Suprapubic skin (tissue), 4 donors: Measurements from ENCODE around the gene C20orf141. TPM values are rescaled to one million over a fixed set of nuclear protein-coding genes. Genes with fewer than 3 reads are reported as not detected.

ENCODE experiments used
- DNase-seq, 2 donors: peaks; one replicate each; pipeline ENCODE4 v3.0.0-alpha.2; 2019; ENCODE audit warnings: low spot score in 2 of 2
- H3K27ac ChIP-seq: fragments of 200-600 bp; sonication (generic); one replicate; pipeline ENCODE4 v1.5.1; 2019
- H3K27me3 ChIP-seq: fragments of 200-600 bp; sonication (generic); one replicate; pipeline ENCODE4 v1.5.1; 2019
- H3K36me3 ChIP-seq: fragments of 200-600 bp; sonication (generic); one replicate; pipeline ENCODE4 v1.5.1; 2019
- H3K4me1 ChIP-seq: fragments of 200-600 bp; sonication (generic); one replicate; pipeline ENCODE4 v1.5.1; 2019
- H3K4me3 ChIP-seq: fragments of 200-600 bp; sonication (generic); one replicate; pipeline ENCODE4 v1.5.1; 2019; ENCODE audit warnings: mild to moderate bottlenecking
- H3K9me3 ChIP-seq: fragments of 200-600 bp; sonication (generic); one replicate; pipeline ENCODE4 v1.5.1; 2019
- CTCF ChIP-seq, 2 donors: fragments of 200-600 bp in 1 of 2; fragments of 450-650 bp in 1 of 2; sonication (generic) in 1 of 2; IDR thresholded peaks; one replicate each; pipeline ENCODE4 v1.5.1; 2016 to 2019; ENCODE audit warnings: antibody characterized with exemption in 2 of 2, mild to moderate bottlenecking in 1 of 2, moderate library complexity in 1 of 2
- EP300 ChIP-seq: sonication (generic); formaldehyde crosslinking; IDR thresholded peaks from one replicate; pipeline ENCODE4 v1.6.1; 2017; ENCODE audit warnings: antibody characterized with exemption
- POLR2A ChIP-seq, 2 donors: fragments of 450-650 bp; IDR thresholded peaks; one replicate each; pipeline ENCODE4 v1.6.1; 2017; ENCODE audit warnings: antibody characterized with exemption in 2 of 2, mild to moderate bottlenecking in 2 of 2, moderate library complexity in 2 of 2
- POLR2AphosphoS5 ChIP-seq, 3 donors: sonication (generic); formaldehyde crosslinking; IDR thresholded peaks; one replicate each; pipeline ENCODE4 v1.6.1; 2017; ENCODE audit warnings: antibody characterized with exemption in 3 of 3
- WGBS: methylation state at CpG from one replicate; pipeline ENCODE4 v1.1.5; 2018; 5-methylcytosine and 5-hydroxymethylcytosine counted together
- total RNA-seq, 4 donors: library from RNA; depleted of rRNA; stranded (reverse); fragments of >200 nt; gene quantifications; one replicate each; pipeline ENCODE4 v1.1.0, GENCODE V29; 2016

The C20orf141 gene
- total RNA-seq, 4 donors from 2014 or later: not detected

- no peak for TF ChIP-seq EP300
- Histone ChIP-seq H3K27ac (no peak overlapping the region), H3K4me3 (no peak overlapping the region), H3K27me3 (no peaks in the 10 kb centered on the region), H3K9me3 (no peaks in the 10 kb centered on the region), H3K4me1 (no peaks in the 10 kb centered on the region), H3K36me3 (peaks cover 63% of the 10 kb centered on the region)
- no peak for DNase-seq
- WGBS: 89% methylated on average over 8 of the region's 12 CpGs
Measured at GRCh38 chr20:2864626-2865025, 49.8 kb downstream of the C20orf141 start.

DNA sequence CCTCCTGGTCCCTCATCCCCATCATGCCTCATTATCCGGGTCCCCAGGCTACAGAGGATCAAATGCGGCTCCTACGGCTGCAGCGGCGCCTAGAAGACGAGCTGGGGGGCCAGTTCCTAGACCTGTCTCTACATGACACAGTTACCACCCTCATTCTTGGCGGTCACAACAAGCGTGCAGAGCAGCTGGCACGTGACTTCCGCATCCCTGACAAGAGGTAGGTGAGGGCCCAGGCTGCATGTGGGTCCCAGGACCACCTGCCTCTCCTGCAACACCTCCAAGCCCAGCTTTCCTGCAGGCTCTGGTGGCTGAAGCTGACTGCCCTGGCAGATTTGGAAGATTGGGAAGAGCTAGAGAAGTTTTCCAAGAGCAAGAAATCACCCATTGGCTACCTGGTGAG lies 50.3 kb downstream of the C20orf141 start:
- H3K27ac ChIP-seq: no peak overlapping the region
- no peak for TF ChIP-seq POLR2AphosphoS5 (IDR thresholded peaks at IDR 0.05)
- TF ChIP-seq CTCF (IDR thresholded peaks at IDR 0.05): no peak
- TF ChIP-seq POLR2A (IDR thresholded peaks at IDR 0.05): no peak
- no peak for TF ChIP-seq EP300

More for the DNA sequence above, 50.3 kb downstream of the C20orf141 start:
- 96% methylated on average over 10 of the region's 10 CpGs for WGBS
- no peak overlapping the region for H3K4me3 ChIP-seq
- H3K36me3 ChIP-seq: peaks cover 63% of the 10 kb centered on the region
- H3K9me3 ChIP-seq: no peaks in the 10 kb centered on the region
- no peaks in the 10 kb centered on the region for H3K4me1 ChIP-seq
- H3K27me3 ChIP-seq: no peaks in the 10 kb centered on the region
- DNase-seq: no peak

Other genes starting within 250 kb of the C20orf141 start
- 100 to 1,000 TPM in 3 of 4 donors, 10 to 100 TPM in 1; 81.2 to 140 (median 109) TPM for gene NOP56, start 162.4 kb upstream of the C20orf141 start, total RNA-seq
- gene IDH3B, start 150.8 kb upstream of the C20orf141 start, total RNA-seq: 100 to 1,000 TPM; 119 to 135 (median 121) TPM
- 10 to 100 TPM in 1 of 4 donors, 1 to 10 TPM in 3; 5.9 to 12.6 (median 6.3) TPM for gene EBF4, start 122.2 kb upstream of the C20orf141 start, total RNA-seq
- gene CPXM1, start 14.4 kb upstream of the C20orf141 start, total RNA-seq: 1 to 10 TPM; 1.5 to 5.1 (median 3.2) TPM
- 1 to 10 TPM in 1 of 4 donors, not detected in 3; 2.8 TPM for gene TMEM239, start 1.4 kb downstream of the C20orf141 start, total RNA-seq
- gene PCED1A, start 25.7 kb downstream of the C20orf141 start, total RNA-seq: 10 to 100 TPM in 3 of 4 donors, 1 to 10 TPM in 1; 8.0 to 31.1 (median 19.4) TPM
- gene VPS16, start 25.8 kb downstream of the C20orf141 start, total RNA-seq: 10 to 100 TPM; 35.7 to 37.4 (median 36.1) TPM
- gene PTPRA, start 58.5 kb downstream of the C20orf141 start, total RNA-seq: 10 to 100 TPM; 47.7 to 83.0 (median 73.4) TPM
- under 1 TPM in 2 of 4 donors, not detected in 2; 0.83 TPM for gene GNRH2, start 228.6 kb downstream of the C20orf141 start, total RNA-seq
- 10 to 100 TPM; 38.5 to 59.4 (median 53.7) TPM for gene MRPS26, start 231.1 kb downstream of the C20orf141 start, total RNA-seq